Type B pancreatic cell (in vitro differentiated cells): ENCODE data around the gene EPAS1. TPM values are rescaled to one million over a fixed set of nuclear protein-coding genes. Genes with fewer than 3 reads are reported as not detected.

Experiments
- DNase-seq: peaks from one replicate; pipeline ENCODE4 v3.0.0; 2021; ENCODE audit warnings: mixed read lengths; ENCODE audit not compliant: unreplicated experiment; ENCODE audit errors: extremely low spot score
- H3K27ac Mint-ChIP-seq: 2 replicates; pipeline ENCODE4 v1.8.0; 2021; ENCODE audit warnings: mild to moderate bottlenecking, mixed read lengths
- H3K27me3 Mint-ChIP-seq: 2 replicates; pipeline ENCODE4 v1.8.0; 2021; ENCODE audit warnings: mixed read lengths
- H3K36me3 Mint-ChIP-seq: 2 replicates; pipeline ENCODE4 v1.8.0; 2021; ENCODE audit warnings: mixed read lengths
- H3K4me1 Mint-ChIP-seq: one replicate; pipeline ENCODE4 v1.8.0; 2021; ENCODE audit warnings: mixed read lengths; ENCODE audit not compliant: unreplicated experiment
- H3K4me3 Mint-ChIP-seq: 2 replicates; pipeline ENCODE4 v1.8.0; 2021; ENCODE audit warnings: mild to moderate bottlenecking, mixed read lengths
- H3K9me3 Mint-ChIP-seq: 2 replicates; pipeline ENCODE4 v1.8.0; 2021; ENCODE audit warnings: mixed read lengths
- CTCF ChIP-seq: fragments of 200-600 bp; sonication (generic); conservative IDR thresholded peaks from 2 replicates; pipeline ENCODE4 v1.5.0; 2021; ENCODE audit warnings: antibody characterized with exemption, mild to moderate bottlenecking
- total RNA-seq: library from RNA; stranded (reverse); gene quantifications from 2 replicates; pipeline ENCODE4 v1.2.1, GENCODE V29; 2021; ENCODE audit warnings: low replicate concordance

Gene EPAS1
- total RNA-seq, 1 donor from 2014 or later: 59.8 TPM

- H3K4me1 Mint-ChIP-seq: peaks cover 6% of the 10 kb centered on the region
- no peaks in the 10 kb centered on the region for H3K36me3 Mint-ChIP-seq
- no peak for DNase-seq
- H3K9me3 Mint-ChIP-seq: no peaks in the 10 kb centered on the region
- no peak for TF ChIP-seq CTCF
- no peaks in the 10 kb centered on the region for H3K27me3 Mint-ChIP-seq
- H3K27ac Mint-ChIP-seq: peak overlapping the region; percentile 42
- H3K4me3 Mint-ChIP-seq: peak overlapping the region; percentile 5
These were observed 133.8 kb downstream of the EPAS1 start for GRCh38 chr2:46430992-46431391.

- no peak for DNase-seq
- H3K36me3 Mint-ChIP-seq: no peaks in the 10 kb centered on the region
- H3K27me3 Mint-ChIP-seq: no peaks in the 10 kb centered on the region
- H3K9me3 Mint-ChIP-seq: no peaks in the 10 kb centered on the region
- H3K4me1 Mint-ChIP-seq: peaks cover 6% of the 10 kb centered on the region
- H3K4me3 Mint-ChIP-seq: peak overlapping the region; percentile 4
- peak overlapping the region; percentile 42 for H3K27ac Mint-ChIP-seq
- no peak for TF ChIP-seq CTCF
These were observed 134.5 kb downstream of the EPAS1 start for GRCh38 chr2:46431481-46432235.

- no peak overlapping the region for H3K4me3 Mint-ChIP-seq
- peaks cover 6% of the 10 kb centered on the region for H3K4me1 Mint-ChIP-seq
- H3K36me3 Mint-ChIP-seq: no peaks in the 10 kb centered on the region
- H3K9me3 Mint-ChIP-seq: no peaks in the 10 kb centered on the region
- DNase-seq: no peak
- H3K27me3 Mint-ChIP-seq: no peaks in the 10 kb centered on the region
- H3K27ac Mint-ChIP-seq: no peak overlapping the region
- no peak for TF ChIP-seq CTCF
These were observed 137.7 kb downstream of the EPAS1 start for GRCh38 chr2:46434851-46435273.

GRCh38 chr2:46435353-46435752 lies 138.1 kb downstream of the EPAS1 start:
- no peak for TF ChIP-seq CTCF
- Mint-ChIP-seq H3K4me1 (peaks cover 6% of the 10 kb centered on the region), H3K27me3 (no peaks in the 10 kb centered on the region), H3K4me3 (no peak overlapping the region), H3K36me3 (no peaks in the 10 kb centered on the region), H3K27ac (no peak overlapping the region), H3K9me3 (no peaks in the 10 kb centered on the region)
- no peak for DNase-seq

- H3K36me3 Mint-ChIP-seq: no peaks in the 10 kb centered on the region
- no peak for TF ChIP-seq CTCF
- no peak for DNase-seq
- H3K27me3 Mint-ChIP-seq: no peaks in the 10 kb centered on the region
- H3K4me3 Mint-ChIP-seq: no peak overlapping the region
- H3K9me3 Mint-ChIP-seq: no peaks in the 10 kb centered on the region
- H3K27ac Mint-ChIP-seq: no peak overlapping the region
- peaks cover 6% of the 10 kb centered on the region for H3K4me1 Mint-ChIP-seq
These were observed 138.7 kb downstream of the EPAS1 start for GRCh38 chr2:46435796-46436360.

Other genes starting within 250 kb of the EPAS1 start
- gene TMEM247, start 182.2 kb downstream of the EPAS1 start, total RNA-seq: not detected in 2 replicates
- 41.4 and 43.1 TPM in 2 replicates for gene RHOQ, start 245.1 kb downstream of the EPAS1 start, total RNA-seq
- 9.3 and 12.9 TPM in 2 replicates for gene ATP6V1E2, start 245.2 kb downstream of the EPAS1 start, total RNA-seq